Osteocyte (in vitro differentiated cells): ENCODE data around the gene CDK2AP2. TPM values are rescaled to one million over a fixed set of nuclear protein-coding genes. Genes with fewer than 3 reads are reported as not detected.
"Not testable (repeated sequence)": the region's sequence is repeated elsewhere in the genome, so short reads cannot be mapped to it uniquely, and the experiment has no call there.

Experiments
- DNase-seq: peaks from one replicate; pipeline ENCODE4 v3.0.0; 2021; ENCODE audit warnings: mixed read lengths; ENCODE audit not compliant: unreplicated experiment; ENCODE audit errors: extremely low spot score
- H3K27ac Mint-ChIP-seq: one replicate; pipeline ENCODE4 v1.8.0; 2021; ENCODE audit warnings: mild to moderate bottlenecking, mixed read lengths; ENCODE audit not compliant: unreplicated experiment
- H3K27me3 Mint-ChIP-seq: one replicate; pipeline ENCODE4 v1.8.0; 2021; ENCODE audit warnings: mixed read lengths; ENCODE audit not compliant: unreplicated experiment
- H3K36me3 Mint-ChIP-seq: one replicate; pipeline ENCODE4 v1.8.0; 2021; ENCODE audit warnings: mixed read lengths; ENCODE audit not compliant: unreplicated experiment
- H3K4me1 Mint-ChIP-seq: one replicate; pipeline ENCODE4 v1.8.0; 2021; ENCODE audit warnings: mixed read lengths; ENCODE audit not compliant: unreplicated experiment
- H3K4me3 Mint-ChIP-seq: one replicate; pipeline ENCODE4 v1.8.0; 2021; ENCODE audit warnings: mild to moderate bottlenecking, moderate library complexity, mixed read lengths; ENCODE audit not compliant: unreplicated experiment
- H3K9me3 Mint-ChIP-seq: one replicate; pipeline ENCODE4 v1.8.0; 2021; ENCODE audit warnings: mixed read lengths; ENCODE audit not compliant: unreplicated experiment
- total RNA-seq: library from RNA; stranded (reverse); gene quantifications from 2 replicates; pipeline ENCODE4 v1.2.1, GENCODE V29; 2021
- TF ChIP-seq, protein P1 (sequence below): fragments of 200-600 bp; sonication (generic); IDR thresholded peaks from 2 replicates; pipeline ENCODE4 v1.5.0; 2021; ENCODE audit warnings: antibody characterized with exemption, mild to moderate bottlenecking, moderate library complexity

Gene CDK2AP2
- total RNA-seq, 1 donor from 2014 or later, result 37.4 TPM

DNA sequence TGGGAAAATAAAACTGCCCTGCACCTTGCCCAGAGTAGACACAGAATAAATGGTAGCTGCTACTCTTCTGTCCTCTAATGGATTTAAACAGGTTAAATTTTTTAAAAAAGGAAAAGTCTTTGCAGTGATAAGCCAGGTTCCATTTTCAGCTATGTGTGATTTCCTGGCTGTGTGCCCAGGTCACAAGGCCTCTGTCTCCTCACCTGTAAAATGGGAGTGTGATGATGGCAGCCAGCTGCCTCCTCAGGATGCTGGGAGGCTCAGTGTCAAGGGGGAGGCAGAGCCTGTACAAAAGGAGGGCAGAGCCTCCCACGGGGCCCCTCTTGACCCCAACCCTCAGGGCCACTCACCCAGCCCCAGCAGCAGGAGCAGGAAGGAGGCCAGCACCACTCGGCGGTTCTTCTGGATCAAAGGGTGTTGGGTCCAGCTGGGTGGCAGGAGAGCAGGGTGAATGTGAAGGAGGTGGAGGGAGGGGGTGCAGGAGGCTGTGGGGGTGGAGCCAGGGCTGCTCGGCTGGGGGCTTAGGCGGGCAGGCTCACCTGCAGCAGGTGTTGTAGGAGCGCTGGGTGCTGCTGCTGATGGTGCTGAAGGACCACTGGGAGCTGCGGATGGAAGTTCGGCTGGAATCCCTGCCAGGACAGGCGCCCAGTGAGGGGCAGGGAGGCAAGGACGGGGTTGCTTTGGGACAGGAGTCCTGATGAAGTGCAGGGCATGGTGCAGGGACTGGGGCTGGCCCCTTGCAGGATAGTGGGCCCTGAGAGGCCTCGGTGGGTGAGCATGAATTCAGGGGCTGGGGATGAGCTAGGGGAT, 40.8 kb downstream of the CDK2AP2 start:
- H3K4me1 Mint-ChIP-seq, result peaks cover 33% of the 10 kb centered on the region

DNA sequence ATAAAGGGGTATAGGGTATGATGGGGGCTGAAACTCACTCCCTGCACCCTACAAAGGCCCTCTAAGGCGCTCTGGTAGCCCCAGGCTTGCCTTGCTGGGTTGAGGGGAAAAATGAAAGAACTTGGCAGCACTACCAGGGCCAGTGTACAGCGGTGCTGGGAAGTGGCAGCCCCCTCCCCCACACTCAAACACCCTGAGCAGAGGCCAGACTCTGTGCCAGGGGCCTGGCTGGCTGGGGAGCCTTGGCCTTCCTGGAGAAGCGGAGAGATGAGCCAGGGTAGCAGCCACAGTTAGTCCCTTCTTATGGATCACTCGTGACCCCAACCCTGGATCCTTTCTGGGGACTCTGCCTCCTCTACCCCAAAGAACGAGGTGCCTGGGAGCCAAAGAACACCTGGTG, 41.6 kb downstream of the CDK2AP2 start:
- DNase-seq, result no peak
- peaks cover 33% of the 10 kb centered on the region for H3K4me1 Mint-ChIP-seq
- H3K9me3 Mint-ChIP-seq, result no peaks in the 10 kb centered on the region
- TF ChIP-seq, protein P1, sequence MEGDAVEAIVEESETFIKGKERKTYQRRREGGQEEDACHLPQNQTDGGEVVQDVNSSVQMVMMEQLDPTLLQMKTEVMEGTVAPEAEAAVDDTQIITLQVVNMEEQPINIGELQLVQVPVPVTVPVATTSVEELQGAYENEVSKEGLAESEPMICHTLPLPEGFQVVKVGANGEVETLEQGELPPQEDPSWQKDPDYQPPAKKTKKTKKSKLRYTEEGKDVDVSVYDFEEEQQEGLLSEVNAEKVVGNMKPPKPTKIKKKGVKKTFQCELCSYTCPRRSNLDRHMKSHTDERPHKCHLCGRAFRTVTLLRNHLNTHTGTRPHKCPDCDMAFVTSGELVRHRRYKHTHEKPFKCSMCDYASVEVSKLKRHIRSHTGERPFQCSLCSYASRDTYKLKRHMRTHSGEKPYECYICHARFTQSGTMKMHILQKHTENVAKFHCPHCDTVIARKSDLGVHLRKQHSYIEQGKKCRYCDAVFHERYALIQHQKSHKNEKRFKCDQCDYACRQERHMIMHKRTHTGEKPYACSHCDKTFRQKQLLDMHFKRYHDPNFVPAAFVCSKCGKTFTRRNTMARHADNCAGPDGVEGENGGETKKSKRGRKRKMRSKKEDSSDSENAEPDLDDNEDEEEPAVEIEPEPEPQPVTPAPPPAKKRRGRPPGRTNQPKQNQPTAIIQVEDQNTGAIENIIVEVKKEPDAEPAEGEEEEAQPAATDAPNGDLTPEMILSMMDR, result no peak
- H3K36me3 Mint-ChIP-seq, result no peaks in the 10 kb centered on the region
- no peak overlapping the region for H3K4me3 Mint-ChIP-seq
- no peak overlapping the region for H3K27ac Mint-ChIP-seq
- no peaks in the 10 kb centered on the region for H3K27me3 Mint-ChIP-seq

More for the DNA sequence above, 40.8 kb downstream of the CDK2AP2 start:
- no peak overlapping the region for H3K27ac Mint-ChIP-seq
- H3K36me3 Mint-ChIP-seq, result no peaks in the 10 kb centered on the region
- TF ChIP-seq, protein P1, result no peak
- no peak for DNase-seq
- H3K4me3 Mint-ChIP-seq, result peak overlapping the region; percentile 80
- no peaks in the 10 kb centered on the region for H3K9me3 Mint-ChIP-seq
- no peaks in the 10 kb centered on the region for H3K27me3 Mint-ChIP-seq

DNA sequence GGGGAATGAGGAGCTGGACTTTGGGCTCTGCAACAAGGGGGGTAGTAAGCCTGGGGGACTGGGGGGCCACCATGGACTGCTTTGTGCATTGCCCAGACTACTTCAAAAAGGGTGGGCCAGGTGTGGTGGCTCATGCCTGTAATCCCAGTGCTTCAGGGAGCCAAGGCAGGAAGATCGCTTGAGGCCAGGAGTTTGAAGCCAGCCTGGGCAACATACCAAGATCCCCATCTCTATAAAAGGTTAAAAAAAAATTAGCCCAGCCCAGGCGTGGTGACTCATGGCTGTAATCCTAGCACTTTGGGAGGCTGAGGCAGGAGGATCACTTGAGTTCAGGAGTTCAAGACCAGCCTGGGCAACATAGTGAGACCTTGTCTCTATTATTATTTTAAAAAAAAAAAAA, 42.4 kb downstream of the CDK2AP2 start:
- H3K36me3 Mint-ChIP-seq, DNase-seq, H3K27me3 Mint-ChIP-seq, H3K9me3 Mint-ChIP-seq: not testable (repeated sequence)
- peak overlapping the region; percentile 76 for H3K27ac Mint-ChIP-seq
- peaks cover 33% of the 10 kb centered on the region for H3K4me1 Mint-ChIP-seq
- peak overlapping the region; percentile 80 for H3K4me3 Mint-ChIP-seq

DNA sequence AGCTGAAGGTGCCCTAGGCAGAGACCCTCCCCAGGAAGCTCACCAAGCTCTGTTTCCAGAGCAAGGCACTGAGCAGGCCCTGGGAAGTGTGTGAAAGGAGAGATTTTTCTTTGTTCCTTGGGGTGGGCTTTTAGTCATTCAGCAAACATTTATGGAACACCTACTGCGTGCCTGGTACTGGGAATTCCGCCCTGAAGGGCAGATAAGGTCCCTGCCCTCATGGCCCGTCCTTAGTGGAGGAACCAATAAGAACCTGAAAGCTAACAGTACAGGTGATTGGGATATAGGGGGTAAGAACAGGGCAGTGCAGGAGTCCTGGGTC, 42.8 kb downstream of the CDK2AP2 start:
- Mint-ChIP-seq H3K9me3 (no peaks in the 10 kb centered on the region), H3K27me3 (no peaks in the 10 kb centered on the region), H3K4me1 (peaks cover 33% of the 10 kb centered on the region), H3K4me3 (peak overlapping the region; percentile 80), H3K27ac (peak overlapping the region; percentile 76), H3K36me3 (no peaks in the 10 kb centered on the region)
- TF ChIP-seq, protein P1, result no peak
- DNase-seq, result no peak

DNA sequence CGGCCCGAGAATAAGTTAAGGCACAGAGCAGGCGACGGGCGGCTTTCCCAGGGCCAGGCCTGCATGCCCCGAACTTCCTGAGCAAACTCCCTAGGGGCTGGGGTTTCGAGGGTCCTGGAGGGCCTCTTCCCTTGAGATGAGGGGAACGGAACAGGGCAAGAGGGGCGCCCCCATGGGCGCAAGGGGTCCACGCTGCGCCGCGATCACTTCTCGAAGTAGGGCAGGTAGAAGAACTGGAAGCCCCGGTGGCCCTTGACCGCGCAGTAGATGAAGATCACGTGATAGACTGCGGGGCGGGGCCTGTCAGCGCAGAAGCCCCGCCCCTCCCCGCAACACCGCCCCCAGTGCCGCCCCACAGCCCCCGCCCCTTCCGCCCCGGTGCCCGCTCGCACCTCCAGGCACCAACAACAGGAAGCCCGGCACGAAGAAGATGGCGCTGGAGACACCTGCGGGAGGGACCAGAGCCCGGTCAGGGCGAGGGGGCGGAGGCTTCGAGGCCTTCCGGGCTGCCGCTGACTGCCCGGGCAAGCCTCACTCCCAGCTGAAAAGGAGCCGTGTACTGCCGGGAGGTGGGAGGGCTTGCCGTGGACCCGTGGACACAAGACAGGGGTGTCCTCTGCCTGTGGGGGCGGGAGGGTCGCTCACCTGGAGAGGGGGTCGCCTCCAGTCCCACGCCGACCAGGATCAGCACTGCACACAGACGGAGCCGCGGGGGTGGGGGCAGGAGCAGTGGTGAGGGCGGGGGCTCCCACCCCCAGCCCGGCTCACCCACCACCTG, 43.4 kb downstream of the CDK2AP2 start:
- H3K36me3 Mint-ChIP-seq, result no peaks in the 10 kb centered on the region
- TF ChIP-seq, protein P1, result no peak
- peak overlapping the region; percentile 80 for H3K4me3 Mint-ChIP-seq
- no peaks in the 10 kb centered on the region for H3K9me3 Mint-ChIP-seq
- H3K27me3 Mint-ChIP-seq, result no peaks in the 10 kb centered on the region
- peaks cover 30% of the 10 kb centered on the region for H3K4me1 Mint-ChIP-seq
- DNase-seq, result peak; percentile 92
- H3K27ac Mint-ChIP-seq, result peak overlapping the region; percentile 76
